B cell (primary cell): Measurements from ENCODE around the gene TMEM207. TPM values are rescaled to one million over a fixed set of nuclear protein-coding genes. Genes with fewer than 3 reads are reported as not detected.

Source experiments
- ATAC-seq: fragments of 200-7000 bp; cut with Tn5 transposase; one replicate; pipeline ENCODE4 v1.10.0; 2021; ENCODE audit warnings: low read depth, mild to moderate bottlenecking, moderate number of reproducible peaks, moderate library complexity
- CTCF ChIA-PET: fragments of 350-600 bp; sonication (Branson Sonifier 250); formaldehyde crosslinking; loops from one replicate; lab custom pipeline; 2021; ENCODE audit warnings: antibody characterized with exemption, inconsistent platforms; lab: Charles Lee
- POLR2A ChIA-PET: fragments of 350-600 bp; sonication (Branson Sonifier 250); formaldehyde crosslinking; loops from one replicate; lab custom pipeline; 2021; ENCODE audit warnings: antibody characterized with exemption; lab: Charles Lee
- DNase-seq: peaks from one replicate; pipeline ENCODE4 v3.0.0; 2013
- H2AFZ ChIP-seq: 2 replicates; pipeline ENCODE4 v1.6.1; 2012; ENCODE audit warnings: mild to moderate bottlenecking, low read depth, low read length; ENCODE audit not compliant: insufficient read depth, poor library complexity, severe bottlenecking
- H3K27ac ChIP-seq, 2 donors: 1 replicate in 1 of 2; 2 replicates in 1 of 2; pipeline ENCODE4 v1.5.1; 2012 to 2013; ENCODE audit warnings: low read length in 2 of 2, mild to moderate bottlenecking in 2 of 2, moderate library complexity in 1 of 2
- H3K27me3 ChIP-seq, 4 experiments: fragments of 200-600 bp in 1 of 4; sonication (generic) in 1 of 4; replicated peaks in 1 of 4; 1 replicate in 2 of 4; 2 replicates in 2 of 4; pipeline versions ENCODE4 v1.6.1 to v1.7.0; 2013 to 2016; ENCODE audit warnings: low read length in 3 of 4, mild to moderate bottlenecking in 2 of 4, mixed read lengths in 1 of 4, moderate library complexity in 1 of 4; ENCODE audit not compliant: insufficient read depth in 4 of 4, control insufficient read depth in 3 of 4; ENCODE audit errors: control extremely low read depth in 1 of 4
- H3K36me3 ChIP-seq, 2 experiments: replicated peaks in 1 of 2; 1 replicate in 1 of 2; 2 replicates in 1 of 2; pipeline versions ENCODE4 v1.6.1 to v1.7.1; 2013; ENCODE audit warnings: low read length in 1 of 2; ENCODE audit not compliant: insufficient read depth in 2 of 2, control insufficient read depth in 1 of 2; ENCODE audit errors: control extremely low read depth in 1 of 2, extremely low read depth in 1 of 2
- H3K4me1 ChIP-seq, 2 donors: fragments of 200-600 bp in 1 of 2; sonication (generic) in 1 of 2; 1 replicate in 1 of 2; 2 replicates in 1 of 2; pipeline versions ENCODE4 v1.5.1 to v1.6.1; 2013 to 2017; ENCODE audit warnings: low read length in 2 of 2; ENCODE audit not compliant: control insufficient read depth in 2 of 2, insufficient read depth in 2 of 2
- H3K4me2 ChIP-seq: replicated peaks from 2 replicates; pipeline ENCODE3; 2012; ENCODE audit warnings: mild to moderate bottlenecking, low read depth, low read length; ENCODE audit not compliant: poor library complexity, severe bottlenecking
- H3K4me3 ChIP-seq, 5 experiments: fragments of 200-600 bp in 1 of 5; sonication (generic) in 1 of 5; 1 replicate in 3 of 5; 2 replicates in 2 of 5; pipeline versions ENCODE4 v1.5.1 to v1.7.0; 2011 to 2016; ENCODE audit warnings: low read length in 4 of 5, mild to moderate bottlenecking in 4 of 5, low read depth in 2 of 5, control low read depth in 1 of 5, moderate library complexity in 1 of 5; ENCODE audit not compliant: insufficient read depth in 1 of 5; ENCODE audit errors: control extremely low read depth in 1 of 5, extremely low read depth in 1 of 5
- H3K79me2 ChIP-seq: fragments of 200-600 bp; sonication (generic); one replicate; pipeline ENCODE4 v1.6.0; 2016; ENCODE audit warnings: low read length; ENCODE audit not compliant: control insufficient read depth, insufficient read depth
- H3K9ac ChIP-seq: fragments of 200-600 bp; sonication (generic); 2 replicates; pipeline ENCODE4 v1.6.1; 2017; ENCODE audit warnings: mild to moderate bottlenecking, low read length, moderate library complexity
- H3K9me3 ChIP-seq, 3 donors: one replicate each; pipeline versions ENCODE4 v1.6.1 to v1.7.1; 2013; ENCODE audit warnings: low read length in 2 of 3; ENCODE audit not compliant: control insufficient read depth in 2 of 3, insufficient read depth in 1 of 3; ENCODE audit errors: control extremely low read depth in 1 of 3
- H4K20me1 ChIP-seq: 2 replicates; pipeline ENCODE4 v1.6.0; 2012; ENCODE audit warnings: mild to moderate bottlenecking, low read length; ENCODE audit not compliant: insufficient read depth, control insufficient read depth, poor library complexity, severe bottlenecking
- H3K27ac Mint-ChIP-seq: one replicate; pipeline ENCODE4 v1.8.0; 2021; ENCODE audit warnings: mixed read lengths
- H3K27me3 Mint-ChIP-seq: one replicate; pipeline ENCODE4 v1.8.0; 2021; ENCODE audit warnings: mixed read lengths
- H3K4me1 Mint-ChIP-seq: one replicate; pipeline ENCODE4 v1.8.0; 2021; ENCODE audit warnings: mixed read lengths
- H3K4me3 Mint-ChIP-seq: one replicate; pipeline ENCODE4 v1.8.0; 2021; ENCODE audit warnings: mixed read lengths
- H3K9me3 Mint-ChIP-seq: one replicate; pipeline ENCODE4 v1.8.0; 2022; ENCODE audit warnings: mixed read lengths; ENCODE audit not compliant: insufficient read depth
- CTCF ChIP-seq: fragments of 200-600 bp; IDR thresholded peaks from one replicate; pipeline ENCODE4 v1.8.0; 2022; ENCODE audit warnings: antibody characterized with exemption, mild to moderate bottlenecking
- EZH2 ChIP-seq: IDR thresholded peaks from 2 replicates; pipeline ENCODE4 v1.6.1; 2012; ENCODE audit warnings: borderline replicate concordance, low read depth, mild to moderate bottlenecking, moderate library complexity, low read length; ENCODE audit not compliant: insufficient read depth, poor library complexity, severe bottlenecking
- WGBS: methylation state at CpG from one replicate; pipeline ENCODE4 v1.1.5; 2013; ENCODE audit warnings: missing lambda C conversion rate; ENCODE audit not compliant: insufficient coverage; 5-methylcytosine and 5-hydroxymethylcytosine counted together
- intact Hi-C: fragments of 100-400 bp; cut with micrococcal nuclease; formaldehyde crosslinking; loops from one replicate; pipeline ENCODE4 v1.10.0; 2022
- polyA plus RNA-seq: library from polyadenylated mRNA; depleted of rRNA; stranded (reverse); fragments of >200 nt; gene quantifications from 2 replicates; pipeline ENCODE4 v1.2.3, GENCODE V29; 2012
- total RNA-seq, 2 donors: library from RNA; stranded (reverse); fragments of 120-200 nt in 1 of 2; gene quantifications; 1 replicate in 1 of 2; 2 replicates in 1 of 2; pipeline versions ENCODE4 v1.2.3 to v1.2.4, GENCODE V29; 2013 to 2022

The TMEM207 gene
- total and polyA plus RNA-seq, 2 donors (not counting 1 experiment from before 2014, with no cell fraction given): not detected

- Histone ChIP-seq H3K36me3 (no peaks in the 10 kb centered on the region), H3K27ac (no peak overlapping the region), H3K4me2 (no peak overlapping the region), H3K9ac (no peak overlapping the region), H3K9me3 (no peaks in the 10 kb centered on the region), H3K79me2 (no peaks in the 10 kb centered on the region), H2AFZ (no peak overlapping the region), H3K4me1 (no peaks in the 10 kb centered on the region), H3K27me3 (peaks cover 0 to 2% (median 0%) of the 10 kb centered on the region in 4 experiments), H3K4me3 (no peak overlapping the region), H4K20me1 (no peaks in the 10 kb centered on the region)
- intact Hi-C loops: loop anchor here (10.0 kb wide), 1 partner anchor 459 kb away; no protein-coding TSS in a partner anchor
- ATAC-seq (no peak), DNase-seq (no peak)
- Mint-ChIP-seq H3K9me3 (no peaks in the 10 kb centered on the region), H3K27me3 (no peaks in the 10 kb centered on the region), H3K27ac (no peak overlapping the region), H3K4me3 (no peak overlapping the region), H3K4me1 (peaks cover 4% of the 10 kb centered on the region)
- no CpG with 5 or more reads among the region's 2 CpGs for WGBS
- TF ChIP-seq EZH2: no peak
- TF ChIP-seq CTCF: no peak
- ChIA-PET CTCF (interaction anchor here (1.1 to 3.6 kb wide), 3 partner anchors 10 to 273 kb away, joined by 3 to 12 read pairs (median 5); no protein-coding TSS in a partner anchor), POLR2A (no interaction called here)
Measured at GRCh38 chr3:190424108-190424477, 25.6 kb downstream of the TMEM207 start.

GRCh38 chr3:190414297-190414696 is 35.4 kb downstream of the TMEM207 start:
- no peak for TF ChIP-seq EZH2
- no peak for TF ChIP-seq CTCF
- H3K27me3 ChIP-seq: no peaks in the 10 kb centered on the region
- intact Hi-C loops: no loop called here
- H3K79me2 ChIP-seq: no peaks in the 10 kb centered on the region
- peaks cover 4% of the 10 kb centered on the region for H3K9me3 Mint-ChIP-seq
- no peaks in the 10 kb centered on the region for H3K4me1 ChIP-seq
- no peaks in the 10 kb centered on the region for H4K20me1 ChIP-seq
- no peak overlapping the region for H3K4me2 ChIP-seq
- ChIA-PET POLR2A (no interaction called here), CTCF (interaction anchor here (1.8 kb wide), 1 partner anchor 10 kb away, joined by 12 read pairs; no protein-coding TSS in a partner anchor)
- ATAC-seq: no peak
- no peak overlapping the region for H2AFZ ChIP-seq
- no peak overlapping the region for H3K4me3 Mint-ChIP-seq
- H3K9me3 ChIP-seq: peaks cover 0 to 14% (median 0%) of the 10 kb centered on the region in 3 donors
- H3K27me3 Mint-ChIP-seq: peaks cover 4% of the 10 kb centered on the region
- H3K4me3 ChIP-seq: no peak overlapping the region
- H3K36me3 ChIP-seq: no peaks in the 10 kb centered on the region
- no peak overlapping the region for H3K9ac ChIP-seq
- no peak overlapping the region for H3K27ac Mint-ChIP-seq
- WGBS: 90% methylated on average over 3 of the region's 3 CpGs
- no peaks in the 10 kb centered on the region for H3K4me1 Mint-ChIP-seq
- H3K27ac ChIP-seq: no peak overlapping the region
- no peak for DNase-seq
